H7 (cell line): Measurements from ENCODE around the gene SLC24A3. TPM values are rescaled to one million over a fixed set of nuclear protein-coding genes. Genes with fewer than 3 reads are reported as not detected.

ENCODE experiments used
- DNase-seq: peaks from one replicate; pipeline ENCODE4 v3.0.0; 2012
- H3K27me3 ChIP-seq: 2 replicates; pipeline ENCODE4 v1.6.0; 2011; ENCODE audit warnings: mild to moderate bottlenecking, low read length; ENCODE audit not compliant: control insufficient read depth, insufficient read depth
- H3K36me3 ChIP-seq: replicated peaks from 2 replicates; pipeline ENCODE4 v1.5.1; 2011; ENCODE audit warnings: low read length; ENCODE audit not compliant: control insufficient read depth, insufficient read depth
- H3K4me3 ChIP-seq: 2 replicates; pipeline ENCODE4 v1.5.1; 2011; ENCODE audit warnings: low read depth, mild to moderate bottlenecking, control low read depth, low read length, moderate library complexity; ENCODE audit not compliant: insufficient read depth
- total RNA-seq: library from RNA; depleted of rRNA; stranded (reverse); fragments of >200 nt; shearing (Covaris generic); gene quantifications from 2 replicates; pipeline ENCODE4 v1.2.3, GENCODE V29; 2014

Gene SLC24A3
- total RNA-seq, 1 experiment from 2014 or later, result 0.48 TPM

DNA sequence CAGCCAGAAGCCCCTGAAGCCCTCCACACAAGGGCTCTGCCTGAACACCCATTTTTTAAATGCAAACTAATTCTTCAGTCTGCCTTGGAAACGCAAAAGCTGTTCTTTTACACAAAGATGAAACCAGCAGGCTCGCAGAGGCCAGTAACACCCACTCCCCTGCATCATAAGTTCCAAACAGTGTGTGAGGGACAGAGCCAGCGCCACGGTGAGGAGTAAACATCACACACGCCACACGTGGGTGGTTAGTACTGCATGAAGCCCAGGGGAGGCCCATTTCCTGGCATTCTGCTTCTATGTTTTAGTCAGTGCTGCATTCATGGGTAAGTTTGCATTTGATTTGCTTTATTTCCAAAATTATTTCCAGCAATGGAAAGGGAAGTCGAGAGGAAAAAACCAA is 327.9 kb downstream of the SLC24A3 start:
- Histone ChIP-seq H3K4me3 (no peak overlapping the region), H3K36me3 (no peaks in the 10 kb centered on the region), H3K27me3 (no peaks in the 10 kb centered on the region)
- DNase-seq, result no peak

DNA sequence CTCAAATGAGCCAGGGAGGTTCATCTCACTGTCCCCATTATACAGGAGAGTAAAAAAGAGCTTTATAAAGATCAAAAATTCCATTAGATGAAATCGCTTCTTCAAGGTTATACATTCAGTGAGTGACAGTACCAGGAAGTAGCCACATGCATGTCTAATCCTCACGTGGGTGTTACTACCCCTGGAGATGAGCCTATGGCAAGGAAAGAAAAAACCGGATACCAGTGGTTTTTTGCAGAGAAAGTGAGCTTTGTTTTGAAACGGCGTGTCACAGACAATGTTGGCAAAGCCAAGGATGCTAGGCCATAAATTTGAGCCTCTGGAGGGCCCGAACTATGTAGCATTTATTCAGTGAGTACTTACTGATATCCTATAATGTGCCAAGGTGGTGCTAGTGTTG is 330.7 kb downstream of the SLC24A3 start:
- Histone ChIP-seq H3K4me3 (no peak overlapping the region), H3K36me3 (no peaks in the 10 kb centered on the region), H3K27me3 (no peaks in the 10 kb centered on the region)
- no peak for DNase-seq

DNA sequence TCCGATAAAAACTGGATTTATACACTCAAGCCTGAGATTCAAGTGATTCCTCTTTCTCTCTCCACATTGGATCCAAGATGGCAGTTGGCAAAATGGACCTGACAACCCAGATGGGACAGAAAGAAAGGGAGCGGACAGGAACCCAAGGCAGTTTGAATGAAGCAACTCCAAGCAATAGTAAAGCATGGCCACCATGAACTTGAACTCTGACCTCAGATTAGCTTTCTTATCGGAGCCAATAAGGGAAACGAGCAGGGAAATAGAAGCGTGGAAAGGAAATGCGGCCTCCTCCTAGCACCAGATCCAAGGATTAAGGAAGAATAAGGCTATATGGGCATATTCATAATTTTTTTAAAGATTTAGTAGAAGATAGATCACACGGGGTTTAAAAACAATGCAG is 332.2 kb downstream of the SLC24A3 start:
- no peaks in the 10 kb centered on the region for H3K27me3 ChIP-seq
- DNase-seq, result no peak
- H3K36me3 ChIP-seq, result no peaks in the 10 kb centered on the region
- H3K4me3 ChIP-seq, result no peak overlapping the region

DNA sequence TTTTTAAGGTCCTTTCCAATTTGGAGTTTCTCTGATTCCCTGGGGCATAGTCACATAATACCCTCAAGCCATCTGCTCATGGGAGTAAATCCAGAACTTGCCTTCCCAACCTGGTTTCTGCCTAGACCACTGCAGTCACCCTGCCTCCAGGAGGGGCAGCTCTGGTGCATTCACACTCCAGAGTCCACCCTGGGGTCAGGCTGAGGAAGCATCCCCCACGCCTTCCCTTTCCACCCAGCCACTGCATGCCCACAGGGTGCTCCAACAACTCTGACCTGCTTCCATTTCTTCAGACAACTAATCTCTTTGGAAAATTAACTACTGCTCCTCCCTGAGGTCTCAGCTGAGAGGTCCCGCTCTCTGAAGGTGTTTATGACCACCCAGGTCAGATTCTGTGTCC is 334.2 kb downstream of the SLC24A3 start:
- Histone ChIP-seq H3K4me3 (no peak overlapping the region), H3K36me3 (no peaks in the 10 kb centered on the region), H3K27me3 (no peaks in the 10 kb centered on the region)
- no peak for DNase-seq

DNA sequence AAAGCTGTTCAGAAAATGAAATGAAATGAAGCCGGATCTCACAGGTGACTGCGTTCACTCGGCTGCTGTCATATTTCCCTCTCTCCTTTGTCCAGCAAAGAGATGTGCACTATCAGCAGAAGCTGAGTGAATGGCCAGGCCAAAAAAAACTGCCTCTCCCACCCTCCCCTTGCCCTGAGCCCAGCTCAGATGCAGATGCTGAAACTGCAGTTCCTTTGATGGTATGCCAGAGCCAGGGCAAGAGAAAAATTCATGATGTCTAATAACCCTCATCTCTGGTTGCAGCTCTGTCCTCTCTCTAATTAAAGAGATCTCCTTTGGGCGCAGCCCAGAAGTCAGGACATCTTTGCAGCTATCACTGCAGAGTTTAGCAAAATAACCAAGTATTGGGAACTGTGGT is 335.1 kb downstream of the SLC24A3 start:
- Histone ChIP-seq H3K36me3 (no peaks in the 10 kb centered on the region), H3K4me3 (no peak overlapping the region), H3K27me3 (no peaks in the 10 kb centered on the region)
- no peak for DNase-seq

DNA sequence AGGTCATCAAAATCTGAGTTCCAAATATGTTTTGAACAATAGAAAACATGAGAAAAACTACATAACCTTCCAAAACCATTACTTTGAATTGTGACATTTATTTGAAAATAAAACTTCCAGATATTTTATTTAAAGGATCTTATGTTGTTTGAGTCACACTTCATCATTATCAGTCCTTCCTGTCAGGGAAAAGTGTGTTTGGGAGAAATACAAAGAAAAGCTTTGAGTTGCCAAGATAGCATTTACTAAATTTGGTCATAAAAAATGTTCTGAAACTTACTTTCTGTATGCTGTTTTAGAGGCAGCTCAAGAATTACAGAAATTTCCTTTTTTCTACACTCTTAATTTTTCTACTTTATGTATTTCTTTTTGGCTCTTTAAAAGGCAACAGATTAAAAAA is 337.5 kb downstream of the SLC24A3 start:
- DNase-seq, result no peak
- H3K27me3 ChIP-seq, result no peaks in the 10 kb centered on the region
- no peak overlapping the region for H3K4me3 ChIP-seq
- no peaks in the 10 kb centered on the region for H3K36me3 ChIP-seq

DNA sequence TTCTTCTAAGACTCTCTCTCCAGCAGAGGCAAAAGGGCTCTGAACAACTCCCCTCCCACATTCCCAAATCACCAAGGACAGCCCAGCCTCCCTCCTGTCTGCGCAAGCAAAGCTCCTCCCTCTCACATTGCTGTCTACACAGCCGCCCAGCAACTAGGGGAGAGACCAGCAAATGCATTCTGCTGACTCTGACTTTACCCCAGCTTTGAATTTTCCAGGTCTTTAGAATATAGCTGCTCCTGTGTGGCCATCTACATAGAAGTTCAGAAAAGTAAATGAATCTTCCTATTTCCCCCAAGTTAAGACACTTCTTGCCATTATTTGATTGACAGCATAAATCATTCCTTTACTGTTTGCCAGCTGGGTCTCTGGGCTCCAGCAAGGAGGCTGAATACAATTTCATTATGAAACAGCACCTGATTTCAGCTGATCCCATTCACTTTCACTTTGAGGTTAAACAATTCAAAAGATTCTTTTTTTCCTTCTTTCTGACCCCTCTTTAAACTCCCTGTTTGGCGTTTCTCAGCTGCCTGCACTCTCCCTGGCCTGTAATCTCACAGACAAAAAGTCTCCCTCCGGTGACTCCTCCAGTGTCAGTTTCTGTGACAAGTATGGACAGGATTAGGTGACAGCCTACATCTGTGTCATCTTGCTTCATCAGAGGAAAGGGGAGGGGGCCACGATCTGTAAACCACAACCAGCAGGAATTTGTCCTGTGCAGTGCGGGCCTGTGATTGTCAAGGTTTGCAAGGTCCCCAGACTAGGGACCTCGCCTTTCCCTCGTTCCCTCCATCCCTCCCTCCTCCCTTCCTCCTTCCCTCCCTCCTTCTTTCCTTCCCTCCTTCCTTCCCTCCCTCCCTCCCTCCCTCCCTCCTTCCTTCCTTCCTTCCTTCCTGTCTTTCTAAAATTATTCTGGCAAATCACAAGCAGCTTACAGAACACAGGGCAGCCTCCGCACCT is 340.1 kb downstream of the SLC24A3 start:
- Histone ChIP-seq H3K36me3 (no peaks in the 10 kb centered on the region), H3K4me3 (no peak overlapping the region), H3K27me3 (no peaks in the 10 kb centered on the region)
- DNase-seq, result peak; percentile 72

DNA sequence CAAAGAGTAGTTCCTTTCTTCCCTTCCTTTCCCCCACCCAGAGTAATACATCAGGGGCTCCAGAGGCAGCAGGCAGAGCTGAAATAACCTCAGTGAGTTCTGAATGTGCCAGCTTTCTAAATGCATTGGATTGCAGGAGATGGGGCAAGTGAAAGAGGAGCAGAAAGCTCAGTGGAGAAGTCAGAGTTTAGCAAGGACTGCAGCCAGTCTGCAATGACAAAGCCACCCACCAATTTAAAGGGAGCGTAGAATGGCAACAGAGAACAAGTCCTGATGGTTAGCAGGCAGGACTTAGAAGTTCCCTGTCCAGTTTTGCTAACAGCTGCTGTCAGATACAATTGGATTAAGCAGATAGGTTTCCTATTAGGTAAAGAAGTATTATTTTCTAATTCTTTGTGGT is 342.2 kb downstream of the SLC24A3 start:
- H3K4me3 ChIP-seq, result no peak overlapping the region
- H3K27me3 ChIP-seq, result no peaks in the 10 kb centered on the region
- DNase-seq, result no peak
- H3K36me3 ChIP-seq, result no peaks in the 10 kb centered on the region

DNA sequence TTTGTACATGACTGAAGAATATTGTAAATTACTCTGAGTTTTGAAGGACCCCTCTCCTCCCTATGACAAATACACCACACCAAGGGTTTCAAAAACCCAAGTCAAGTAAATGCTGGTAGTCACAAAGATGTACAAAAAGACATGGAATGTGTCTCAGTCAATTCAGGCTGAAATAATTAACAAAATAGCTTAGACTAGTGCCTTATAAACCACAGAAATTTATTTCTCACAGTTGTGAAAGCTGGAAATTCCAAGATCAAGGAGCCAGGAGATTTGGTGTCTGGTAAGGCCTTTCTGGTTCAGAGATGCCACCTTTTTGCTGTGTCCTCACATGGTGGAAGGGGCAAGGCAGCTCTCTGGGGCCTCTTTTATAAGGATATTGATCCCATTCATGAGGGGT is 343.3 kb downstream of the SLC24A3 start:
- no peaks in the 10 kb centered on the region for H3K36me3 ChIP-seq
- no peaks in the 10 kb centered on the region for H3K27me3 ChIP-seq
- H3K4me3 ChIP-seq, result no peak overlapping the region
- no peak for DNase-seq

DNA sequence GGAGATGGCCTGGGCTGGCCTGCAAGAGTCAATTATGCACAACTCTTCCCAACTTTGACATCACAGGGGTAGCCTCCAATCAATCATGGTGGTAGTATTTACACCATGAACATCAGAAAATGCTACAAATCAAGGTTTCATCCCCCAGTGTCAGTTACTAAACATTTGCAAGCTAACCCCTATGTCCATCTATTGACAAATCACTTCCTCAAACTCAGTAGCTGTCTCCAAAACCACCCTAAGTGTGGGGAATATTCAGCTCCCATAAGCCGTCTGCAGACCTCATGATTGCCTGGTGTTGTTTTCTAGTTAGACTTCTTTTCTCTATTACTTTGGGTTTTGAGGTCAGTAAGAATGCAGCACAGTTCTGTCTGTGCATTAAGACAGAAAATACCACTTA is 344.8 kb downstream of the SLC24A3 start:
- Histone ChIP-seq H3K4me3 (no peak overlapping the region), H3K27me3 (no peaks in the 10 kb centered on the region), H3K36me3 (no peaks in the 10 kb centered on the region)
- no peak for DNase-seq

DNA sequence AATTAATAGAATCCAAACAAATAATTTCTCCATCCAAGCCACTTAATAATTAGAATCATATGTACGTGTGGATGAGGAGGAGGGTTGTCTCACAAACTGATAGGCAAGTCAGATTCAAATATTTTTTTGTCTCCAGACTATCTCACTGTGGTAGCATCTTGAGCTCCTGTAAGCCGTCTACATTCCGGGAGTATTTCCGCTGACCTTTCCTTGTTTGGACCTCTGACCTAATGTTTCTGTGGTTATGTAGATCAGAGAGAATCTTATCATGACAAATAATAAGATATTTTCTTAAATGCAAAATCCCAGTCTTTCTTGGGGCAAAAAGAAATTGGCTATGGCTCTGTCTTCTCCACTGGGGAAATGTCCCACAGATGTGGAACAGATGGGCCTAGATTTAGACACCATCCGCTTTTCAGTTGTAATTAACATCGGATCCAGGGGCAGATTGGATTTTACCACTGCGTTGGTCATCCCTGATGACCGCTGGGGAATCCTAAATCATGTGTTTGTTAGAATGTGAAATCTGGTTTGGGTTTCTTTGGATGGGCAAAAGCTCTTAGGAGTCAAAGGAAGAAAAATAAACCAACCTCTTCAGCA is 348.5 kb downstream of the SLC24A3 start:
- DNase-seq, result no peak
- Histone ChIP-seq H3K27me3 (no peaks in the 10 kb centered on the region), H3K4me3 (no peak overlapping the region), H3K36me3 (no peaks in the 10 kb centered on the region)

DNA sequence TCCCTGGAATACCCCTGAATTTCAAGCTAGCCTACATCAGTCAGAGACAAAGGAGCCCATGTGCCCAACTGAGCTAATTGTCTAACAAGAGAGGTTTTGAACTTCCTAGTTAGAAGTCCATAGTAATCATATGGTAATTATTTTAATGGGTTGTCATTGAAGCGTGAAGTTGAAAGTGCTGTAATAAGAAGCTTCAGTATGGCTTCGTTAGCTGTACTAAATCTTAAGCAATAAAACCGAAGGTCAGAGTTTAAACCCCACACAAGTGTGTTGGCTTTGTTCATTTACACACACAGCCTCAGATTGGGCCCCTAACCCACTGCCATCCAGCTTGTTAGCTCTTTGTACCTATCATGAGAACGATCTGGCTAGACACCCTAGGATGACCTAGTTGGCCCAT is 350.0 kb downstream of the SLC24A3 start:
- no peak overlapping the region for H3K4me3 ChIP-seq
- no peaks in the 10 kb centered on the region for H3K27me3 ChIP-seq
- no peaks in the 10 kb centered on the region for H3K36me3 ChIP-seq
- no peak for DNase-seq

DNA sequence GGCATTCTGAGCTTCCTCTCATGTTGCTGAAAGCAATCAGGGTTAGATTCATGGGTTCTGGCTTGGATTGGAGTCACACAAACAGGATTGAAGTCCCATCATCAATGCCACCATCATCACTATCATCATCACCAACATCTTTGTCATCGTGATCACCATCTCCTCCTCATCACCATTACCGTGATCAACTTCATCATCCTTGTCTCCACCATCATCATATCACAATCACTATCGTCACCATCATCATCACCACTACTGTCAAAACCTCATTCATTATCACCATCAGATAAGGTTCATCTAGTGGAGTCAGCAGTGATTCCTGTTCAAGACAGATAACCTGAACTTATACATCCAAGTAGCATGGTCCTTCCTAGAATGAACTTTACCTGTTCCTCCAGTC is 351.8 kb downstream of the SLC24A3 start:
- no peaks in the 10 kb centered on the region for H3K27me3 ChIP-seq
- no peaks in the 10 kb centered on the region for H3K36me3 ChIP-seq
- no peak for DNase-seq
- H3K4me3 ChIP-seq, result no peak overlapping the region

DNA sequence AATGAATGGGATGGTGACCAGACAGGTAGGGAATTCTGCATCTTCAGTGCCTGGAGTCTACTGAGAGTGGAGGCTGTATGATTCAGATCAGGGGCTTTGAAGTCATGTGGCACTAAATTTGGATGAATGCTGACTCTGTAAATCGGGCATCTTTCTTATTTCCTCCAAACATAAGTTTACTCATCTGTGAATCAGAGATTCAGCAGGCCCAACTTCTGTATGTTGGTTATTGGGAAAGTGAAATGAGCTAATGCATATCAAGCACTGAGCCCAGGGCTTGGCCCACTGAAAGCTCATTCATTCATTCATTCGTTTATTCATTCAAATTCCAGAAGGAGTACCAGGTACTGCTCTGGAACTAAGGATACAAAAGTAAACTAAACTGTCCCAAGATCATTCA is 353.3 kb downstream of the SLC24A3 start:
- DNase-seq, result no peak
- H3K27me3 ChIP-seq, result no peaks in the 10 kb centered on the region
- H3K36me3 ChIP-seq, result no peaks in the 10 kb centered on the region
- H3K4me3 ChIP-seq, result no peak overlapping the region

DNA sequence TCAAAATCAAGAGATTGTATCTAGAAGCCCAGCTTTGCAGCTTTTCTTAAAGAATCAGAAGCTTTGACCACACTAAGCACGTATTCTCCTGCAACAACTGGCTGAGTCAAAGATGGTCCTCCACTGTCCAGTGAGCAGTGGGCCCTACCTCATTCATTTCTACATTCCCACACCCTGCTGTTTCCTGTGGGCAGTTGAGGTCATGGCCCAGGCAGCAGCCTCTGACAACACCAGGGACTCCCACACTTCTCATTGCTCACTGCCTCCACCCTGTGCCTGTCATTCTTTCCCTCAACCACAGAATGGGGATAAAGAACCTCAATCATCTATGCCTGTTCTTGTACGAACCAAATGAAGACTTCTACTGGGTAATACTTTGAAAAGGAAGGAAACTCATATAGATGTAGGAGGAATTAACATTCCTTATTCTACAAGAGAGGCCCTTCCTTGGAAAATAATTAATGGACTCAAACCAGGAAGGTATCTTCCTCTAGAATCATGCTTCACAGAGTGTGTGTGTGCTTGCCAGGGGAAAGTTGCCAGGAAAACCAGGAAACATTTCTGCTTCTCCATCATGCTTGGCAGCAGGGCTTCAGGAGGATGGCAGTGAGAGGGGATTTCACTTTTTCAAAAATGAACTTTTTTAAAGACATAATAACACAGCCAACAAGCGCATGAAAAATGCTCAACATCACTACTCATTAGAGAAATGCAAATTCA is 353.9 kb downstream of the SLC24A3 start:
- no peaks in the 10 kb centered on the region for H3K27me3 ChIP-seq
- no peaks in the 10 kb centered on the region for H3K36me3 ChIP-seq
- H3K4me3 ChIP-seq, result no peak overlapping the region
- DNase-seq, result no peak
